Medulla oblongata (tissue), 1 donor: ENCODE data around the gene RANBP1.

ENCODE experiments used
- DNase-seq: peaks from one replicate; pipeline ENCODE4 v3.0.0-alpha.2; 2015; ENCODE audit errors: extremely low spot score

The RANBP1 gene

GRCh38 chr22:20088263-20088648 is 27.6 kb upstream of the RANBP1 start:
- no peak for DNase-seq

- DNase-seq: peak; percentile 26
Observed at GRCh38 chr22:20089226-20089976, 26.5 kb upstream of the RANBP1 start.

- DNase-seq: no peak
Observed at GRCh38 chr22:20089977-20090729, 25.8 kb upstream of the RANBP1 start.

- DNase-seq: no peak
Observed at GRCh38 chr22:20090730-20091240, 25.1 kb upstream of the RANBP1 start.

GRCh38 chr22:20091690-20092476 is 24.0 kb upstream of the RANBP1 start:
- DNase-seq: no peak

GRCh38 chr22:20092477-20092854 is 23.4 kb upstream of the RANBP1 start:
- no peak for DNase-seq

GRCh38 chr22:20093418-20094196 is 22.3 kb upstream of the RANBP1 start:
- DNase-seq: peak; percentile 65

- no peak for DNase-seq
Observed at GRCh38 chr22:20094197-20094807, 21.6 kb upstream of the RANBP1 start.

- DNase-seq: no peak
Observed at GRCh38 chr22:20095521-20095920, 20.4 kb upstream of the RANBP1 start.

GRCh38 chr22:20096574-20097420 is 19.1 kb upstream of the RANBP1 start:
- DNase-seq: no peak

GRCh38 chr22:20099099-20099711 is 16.7 kb upstream of the RANBP1 start:
- no peak for DNase-seq

GRCh38 chr22:20101638-20102037 is 14.3 kb upstream of the RANBP1 start:
- no peak for DNase-seq

GRCh38 chr22:20102203-20102780 is 13.6 kb upstream of the RANBP1 start:
- no peak for DNase-seq

- no peak for DNase-seq
Observed at GRCh38 chr22:20105456-20106204, 10.3 kb upstream of the RANBP1 start.

- DNase-seq: no peak
Observed at GRCh38 chr22:20106205-20106848, 9.6 kb upstream of the RANBP1 start.

- no peak for DNase-seq
Observed at GRCh38 chr22:20106849-20107237, 9.1 kb upstream of the RANBP1 start.

- no peak for DNase-seq
Observed at GRCh38 chr22:20107471-20107901, 8.4 kb upstream of the RANBP1 start.
